SK-N-SH (cell line): ENCODE measurements around the gene LRATD1. TPM values are rescaled to one million over a fixed set of nuclear protein-coding genes. Genes with fewer than 3 reads are reported as not detected.

Source experiments
- CTCF ChIA-PET: fragments of 300-600, 350-600 bp; formaldehyde crosslinking; extraction: SDS; loops from one replicate; lab custom pipeline; 2021; lab: Yijun Ruan, JAX
- POLR2A ChIA-PET: fragments of 350-600 bp; sonication (Branson Sonifier 250); formaldehyde crosslinking; extraction: SDS; loops from one replicate; lab custom pipeline; 2020; ENCODE audit warnings: antibody characterized with exemption, inconsistent platforms; lab: Yijun Ruan, JAX
- DNase-seq: peaks from one replicate; pipeline ENCODE4 v3.0.0; 2012
- H2AFZ ChIP-seq: fragments of 200-600 bp; sonication (generic); 2 replicates; pipeline ENCODE4 v1.8.1; 2016; ENCODE audit warnings: antibody characterized with exemption, mild to moderate bottlenecking, low read depth
- H3F3A ChIP-seq: fragments of 200-600 bp; sonication (generic); replicated peaks from 2 replicates; pipeline ENCODE3; 2016; ENCODE audit warnings: antibody characterized with exemption, mild to moderate bottlenecking; ENCODE audit not compliant: insufficient read depth
- H3K27ac ChIP-seq, 2 experiments: fragments of 200-500 bp in 1 of 2; fragments of 200-600 bp in 1 of 2; sonication (Bioruptor generic) in 1 of 2; sonication (generic), shearing (Covaris generic) in 1 of 2; 2 replicates each; pipeline versions ENCODE4 v1.5.1 to v1.6.1; 2014 to 2016; ENCODE audit warnings: low read depth in 2 of 2, inconsistent platforms in 1 of 2, low read length in 1 of 2, mild to moderate bottlenecking in 1 of 2, mixed read lengths in 1 of 2
- H3K27me3 ChIP-seq: fragments of 200-600 bp; sonication (generic), shearing (Covaris generic); 2 replicates; pipeline ENCODE4 v1.6.1; 2016; ENCODE audit warnings: mixed run types; ENCODE audit not compliant: insufficient read depth
- H3K36me3 ChIP-seq, 2 experiments: fragments of 200-500 bp in 1 of 2; fragments of 200-600 bp in 1 of 2; sonication (Bioruptor generic) in 1 of 2; sonication (generic) in 1 of 2; replicated peaks in 1 of 2; 2 replicates each; pipeline versions ENCODE3 to v1.5.1; 2014 to 2016; ENCODE audit warnings: low read length in 1 of 2, mild to moderate bottlenecking in 1 of 2; ENCODE audit not compliant: insufficient read depth in 2 of 2, control insufficient read depth in 1 of 2
- H3K4me1 ChIP-seq, 2 experiments: fragments of 200-500 bp in 1 of 2; fragments of 200-600 bp in 1 of 2; sonication (Bioruptor generic) in 1 of 2; sonication (generic), shearing (Covaris generic) in 1 of 2; 2 replicates each; pipeline versions ENCODE4 v1.5.1 to v1.6.1; 2014 to 2016; ENCODE audit warnings: low read depth in 1 of 2, low read length in 1 of 2, mixed run types in 1 of 2; ENCODE audit not compliant: insufficient read depth in 2 of 2, control insufficient read depth in 1 of 2
- H3K4me2 ChIP-seq: fragments of 200-600 bp; sonication (generic), shearing (Covaris generic); 2 replicates; pipeline ENCODE4 v1.6.1; 2017; ENCODE audit warnings: mixed run types
- H3K4me3 ChIP-seq, 2 experiments: fragments of 200-500 bp in 1 of 2; fragments of 200-600 bp in 1 of 2; sonication (Bioruptor generic) in 1 of 2; sonication (generic), shearing (Covaris generic) in 1 of 2; 2 replicates each; pipeline versions ENCODE4 v1.5.1 to v1.8.1; 2014 to 2016; ENCODE audit warnings: low read depth in 2 of 2, inconsistent platforms in 1 of 2, low read length in 1 of 2, mild to moderate bottlenecking in 1 of 2, mixed read lengths in 1 of 2, moderate library complexity in 1 of 2
- H3K79me2 ChIP-seq: fragments of 200-600 bp; sonication (generic); 2 replicates; pipeline ENCODE4 v1.8.1; 2017; ENCODE audit warnings: mild to moderate bottlenecking; ENCODE audit not compliant: insufficient read depth
- H3K9ac ChIP-seq: fragments of 200-600 bp; sonication (generic); 2 replicates; pipeline ENCODE4 v1.6.1; 2017; ENCODE audit warnings: mixed run types
- H3K9me2 ChIP-seq: fragments of 200-600 bp; sonication (generic); 2 replicates; pipeline ENCODE4 v1.6.1; 2017; ENCODE audit warnings: mixed run types
- H3K9me3 ChIP-seq: fragments of 200-600 bp; sonication (generic); 2 replicates; pipeline ENCODE4 v1.6.1; 2017; ENCODE audit warnings: mixed run types, mild to moderate bottlenecking, moderate library complexity
- H4K20me1 ChIP-seq: fragments of 200-600 bp; sonication (generic); 2 replicates; pipeline ENCODE4 v1.6.1; 2017; ENCODE audit warnings: mild to moderate bottlenecking, mixed run types; ENCODE audit not compliant: insufficient read depth
- ELF1 ChIP-seq: IDR thresholded peaks from 2 replicates; pipeline ENCODE4 v1.4.0; 2012
- EP300 ChIP-seq, 2 experiments: IDR thresholded peaks; 2 replicates each; pipeline versions ENCODE4 v1.4.0 to v1.6.1; 2012; ENCODE audit warnings: borderline replicate concordance in 1 of 2, low read depth in 1 of 2, low read length in 1 of 2
- FOXJ3 ChIP-seq: sonication (generic); formaldehyde crosslinking; IDR thresholded peaks from 2 replicates; pipeline ENCODE4 v1.5.1; 2020; ENCODE audit warnings: mild to moderate bottlenecking, missing genetic modification reagents
- NFIC ChIP-seq: IDR thresholded peaks from 2 replicates; pipeline ENCODE4 v1.4.0; 2012; ENCODE audit warnings: borderline replicate concordance
- POLR2AphosphoS5 ChIP-seq: IDR thresholded peaks from 2 replicates; pipeline ENCODE4 v1.6.1; 2012; ENCODE audit warnings: low read depth, low read length
- RAD21 ChIP-seq: IDR thresholded peaks from 2 replicates; pipeline ENCODE4 v1.6.1; 2012; ENCODE audit warnings: mild to moderate bottlenecking, low read length
- RCOR1 ChIP-seq: fragments of 150-350 bp; IDR thresholded peaks from 2 replicates; pipeline ENCODE4 v1.6.1; 2017; ENCODE audit warnings: antibody characterized with exemption, low read length
- SMC3 ChIP-seq: IDR thresholded peaks from 2 replicates; pipeline ENCODE4 v1.6.1; 2012; ENCODE audit warnings: low read depth, low read length, improper control_type of control experiment
- TAF1 ChIP-seq: IDR thresholded peaks from 2 replicates; pipeline ENCODE4 v1.6.1; 2012; ENCODE audit warnings: low read depth, mild to moderate bottlenecking, low read length, moderate library complexity, borderline replicate concordance
- WGBS: methylation state at CpG from one replicate; pipeline ENCODE4 v1.1.6; 2017; ENCODE audit warnings: low lambda C conversion rate; 5-methylcytosine and 5-hydroxymethylcytosine counted together
- polyA plus RNA-seq, 3 experiments: library from polyadenylated mRNA; depleted of rRNA; stranded (reverse); fragments of >200 nt; gene quantifications; 2 replicates each; pipeline ENCODE4 v1.2.3, GENCODE V29; 2012
- TF ChIP-seq, protein P1 (sequence below): fragments of 200-600 bp; sonication (generic); IDR thresholded peaks from 2 replicates; pipeline ENCODE4 v1.6.1; 2017; ENCODE audit warnings: antibody characterized with exemption, mild to moderate bottlenecking, moderate library complexity
- TF ChIP-seq, protein P2 (sequence below): IDR thresholded peaks from 2 replicates; pipeline ENCODE4; 2012
- TF ChIP-seq, protein P3 (sequence below): IDR thresholded peaks from 2 replicates; pipeline ENCODE4 v1.4.0; 2012; ENCODE audit warnings: low read depth
- TF ChIP-seq, protein P4 (sequence below): IDR thresholded peaks from 2 replicates; pipeline ENCODE4 v1.4.0; 2012; ENCODE audit warnings: low read depth, borderline replicate concordance
- TF ChIP-seq, protein P5 (sequence below): IDR thresholded peaks from 2 replicates; pipeline ENCODE4 v1.6.1; 2012; ENCODE audit warnings: mild to moderate bottlenecking, low read depth, low read length, moderate library complexity

LRATD1 gene
- polyA plus RNA-seq, 1 of the 3 experiments (the other 2 are of a cell fraction), result 0.84 TPM

DNA sequence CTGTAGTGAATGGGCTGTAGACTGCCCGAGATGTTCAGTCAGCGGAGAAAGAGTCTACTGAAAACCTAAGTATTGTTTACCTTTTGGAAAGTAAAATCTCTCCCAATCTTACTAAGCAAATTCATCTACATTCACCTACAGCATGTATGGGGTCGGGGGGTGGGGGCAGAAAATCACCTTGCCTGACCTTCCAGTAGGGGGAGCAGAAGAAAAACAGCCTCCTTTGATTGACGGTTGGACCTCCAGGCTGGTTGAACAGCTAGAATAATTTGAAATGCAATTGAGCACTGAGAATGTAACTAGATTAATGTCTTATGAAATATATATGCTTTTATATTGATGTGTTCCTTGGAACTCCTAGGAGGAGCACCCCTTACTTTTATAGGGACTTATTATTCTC lies 10.0 kb downstream of the LRATD1 start:
- Histone ChIP-seq H3K9me2 (no peaks in the 10 kb centered on the region), H3K4me3 (no peak overlapping the region), H3K36me3 (no peaks in the 10 kb centered on the region), H3F3A (no peaks in the 10 kb centered on the region), H3K27me3 (no peaks in the 10 kb centered on the region), H3K4me2 (no peak overlapping the region), H3K79me2 (no peaks in the 10 kb centered on the region), H3K9me3 (no peaks in the 10 kb centered on the region), H3K27ac (no peak overlapping the region), H4K20me1 (no peaks in the 10 kb centered on the region), H3K9ac (no peak overlapping the region), H2AFZ (no peak overlapping the region), H3K4me1 (no peaks in the 10 kb centered on the region)
- ChIA-PET CTCF (interaction anchor here (1.7 to 3.0 kb wide), 2 partner anchors 8 to 31 kb away, joined by 3 to 12 read pairs; no protein-coding TSS in a partner anchor), POLR2A (no interaction called here)
- WGBS, result 61% methylated on average over 4 of the region's 4 CpGs
- TF ChIP-seq, protein P1, sequence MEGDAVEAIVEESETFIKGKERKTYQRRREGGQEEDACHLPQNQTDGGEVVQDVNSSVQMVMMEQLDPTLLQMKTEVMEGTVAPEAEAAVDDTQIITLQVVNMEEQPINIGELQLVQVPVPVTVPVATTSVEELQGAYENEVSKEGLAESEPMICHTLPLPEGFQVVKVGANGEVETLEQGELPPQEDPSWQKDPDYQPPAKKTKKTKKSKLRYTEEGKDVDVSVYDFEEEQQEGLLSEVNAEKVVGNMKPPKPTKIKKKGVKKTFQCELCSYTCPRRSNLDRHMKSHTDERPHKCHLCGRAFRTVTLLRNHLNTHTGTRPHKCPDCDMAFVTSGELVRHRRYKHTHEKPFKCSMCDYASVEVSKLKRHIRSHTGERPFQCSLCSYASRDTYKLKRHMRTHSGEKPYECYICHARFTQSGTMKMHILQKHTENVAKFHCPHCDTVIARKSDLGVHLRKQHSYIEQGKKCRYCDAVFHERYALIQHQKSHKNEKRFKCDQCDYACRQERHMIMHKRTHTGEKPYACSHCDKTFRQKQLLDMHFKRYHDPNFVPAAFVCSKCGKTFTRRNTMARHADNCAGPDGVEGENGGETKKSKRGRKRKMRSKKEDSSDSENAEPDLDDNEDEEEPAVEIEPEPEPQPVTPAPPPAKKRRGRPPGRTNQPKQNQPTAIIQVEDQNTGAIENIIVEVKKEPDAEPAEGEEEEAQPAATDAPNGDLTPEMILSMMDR, result peak; percentile 38; the same call in 1 of the 2 replicates
- no peak for TF ChIP-seq EP300 (IDR thresholded peaks at IDR 0.05; ENCODE audit: borderline replicate concordance in 1 of 2, low read depth in 1 of 2, low read length in 1 of 2)
- TF ChIP-seq, protein P2, sequence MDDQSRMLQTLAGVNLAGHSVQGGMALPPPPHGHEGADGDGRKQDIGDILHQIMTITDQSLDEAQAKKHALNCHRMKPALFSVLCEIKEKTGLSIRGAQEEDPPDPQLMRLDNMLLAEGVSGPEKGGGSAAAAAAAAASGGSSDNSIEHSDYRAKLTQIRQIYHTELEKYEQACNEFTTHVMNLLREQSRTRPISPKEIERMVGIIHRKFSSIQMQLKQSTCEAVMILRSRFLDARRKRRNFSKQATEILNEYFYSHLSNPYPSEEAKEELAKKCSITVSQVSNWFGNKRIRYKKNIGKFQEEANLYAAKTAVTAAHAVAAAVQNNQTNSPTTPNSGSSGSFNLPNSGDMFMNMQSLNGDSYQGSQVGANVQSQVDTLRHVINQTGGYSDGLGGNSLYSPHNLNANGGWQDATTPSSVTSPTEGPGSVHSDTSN, result 0 out of 2 replicates have a peak, but pooled peaks have one; percentile 17
- DNase-seq, result no peak

DNA sequence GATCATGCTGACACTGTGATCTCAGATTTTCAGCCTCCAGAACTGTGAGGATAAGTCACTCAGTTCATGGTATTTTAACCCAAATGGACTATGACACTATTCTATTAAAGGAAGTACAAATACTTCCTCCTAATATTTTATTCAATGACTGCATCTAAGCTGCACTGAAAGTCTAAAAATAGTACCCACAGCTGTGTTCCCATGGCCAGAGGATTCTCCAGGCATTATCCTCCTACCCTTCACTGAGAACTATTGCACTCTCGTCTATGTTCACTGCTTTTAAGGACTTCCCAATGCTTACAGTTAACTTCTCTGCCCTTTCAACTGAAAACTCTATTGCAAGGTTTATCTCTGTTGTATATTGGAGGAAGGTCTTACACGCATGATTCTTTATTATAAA lies 15.2 kb downstream of the LRATD1 start:
- ChIA-PET CTCF (no interaction called here), POLR2A (no interaction called here)
- no peak for DNase-seq
- Histone ChIP-seq H3K4me1 (no peaks in the 10 kb centered on the region), H3K9ac (no peak overlapping the region), H3F3A (no peaks in the 10 kb centered on the region), H3K27me3 (no peaks in the 10 kb centered on the region), H3K4me2 (no peak overlapping the region), H3K36me3 (no peaks in the 10 kb centered on the region), H3K79me2 (no peaks in the 10 kb centered on the region), H4K20me1 (no peaks in the 10 kb centered on the region), H3K9me3 (no peaks in the 10 kb centered on the region), H3K4me3 (no peak overlapping the region), H2AFZ (no peak overlapping the region), H3K27ac (no peak overlapping the region), H3K9me2 (no peaks in the 10 kb centered on the region)
- 42% methylated on average over 2 of the region's 2 CpGs for WGBS
- TF ChIP-seq FOXJ3 (CRISPR knock-in tag) (no peak), TAF1 (no peak), NFIC (no peak), RAD21 (no peak), ELF1 (no peak), RCOR1 (no peak), SMC3 (no peak), POLR2AphosphoS5 (no peak)
- TF ChIP-seq, protein P1, result no peak
- TF ChIP-seq, protein P3, sequence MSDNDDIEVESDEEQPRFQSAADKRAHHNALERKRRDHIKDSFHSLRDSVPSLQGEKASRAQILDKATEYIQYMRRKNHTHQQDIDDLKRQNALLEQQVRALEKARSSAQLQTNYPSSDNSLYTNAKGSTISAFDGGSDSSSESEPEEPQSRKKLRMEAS, result no peak
- TF ChIP-seq, protein P4, sequence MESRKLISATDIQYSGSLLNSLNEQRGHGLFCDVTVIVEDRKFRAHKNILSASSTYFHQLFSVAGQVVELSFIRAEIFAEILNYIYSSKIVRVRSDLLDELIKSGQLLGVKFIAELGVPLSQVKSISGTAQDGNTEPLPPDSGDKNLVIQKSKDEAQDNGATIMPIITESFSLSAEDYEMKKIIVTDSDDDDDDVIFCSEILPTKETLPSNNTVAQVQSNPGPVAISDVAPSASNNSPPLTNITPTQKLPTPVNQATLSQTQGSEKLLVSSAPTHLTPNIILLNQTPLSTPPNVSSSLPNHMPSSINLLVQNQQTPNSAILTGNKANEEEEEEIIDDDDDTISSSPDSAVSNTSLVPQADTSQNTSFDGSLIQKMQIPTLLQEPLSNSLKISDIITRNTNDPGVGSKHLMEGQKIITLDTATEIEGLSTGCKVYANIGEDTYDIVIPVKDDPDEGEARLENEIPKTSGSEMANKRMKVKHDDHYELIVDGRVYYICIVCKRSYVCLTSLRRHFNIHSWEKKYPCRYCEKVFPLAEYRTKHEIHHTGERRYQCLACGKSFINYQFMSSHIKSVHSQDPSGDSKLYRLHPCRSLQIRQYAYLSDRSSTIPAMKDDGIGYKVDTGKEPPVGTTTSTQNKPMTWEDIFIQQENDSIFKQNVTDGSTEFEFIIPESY, result no peak
- TF ChIP-seq, protein P5, sequence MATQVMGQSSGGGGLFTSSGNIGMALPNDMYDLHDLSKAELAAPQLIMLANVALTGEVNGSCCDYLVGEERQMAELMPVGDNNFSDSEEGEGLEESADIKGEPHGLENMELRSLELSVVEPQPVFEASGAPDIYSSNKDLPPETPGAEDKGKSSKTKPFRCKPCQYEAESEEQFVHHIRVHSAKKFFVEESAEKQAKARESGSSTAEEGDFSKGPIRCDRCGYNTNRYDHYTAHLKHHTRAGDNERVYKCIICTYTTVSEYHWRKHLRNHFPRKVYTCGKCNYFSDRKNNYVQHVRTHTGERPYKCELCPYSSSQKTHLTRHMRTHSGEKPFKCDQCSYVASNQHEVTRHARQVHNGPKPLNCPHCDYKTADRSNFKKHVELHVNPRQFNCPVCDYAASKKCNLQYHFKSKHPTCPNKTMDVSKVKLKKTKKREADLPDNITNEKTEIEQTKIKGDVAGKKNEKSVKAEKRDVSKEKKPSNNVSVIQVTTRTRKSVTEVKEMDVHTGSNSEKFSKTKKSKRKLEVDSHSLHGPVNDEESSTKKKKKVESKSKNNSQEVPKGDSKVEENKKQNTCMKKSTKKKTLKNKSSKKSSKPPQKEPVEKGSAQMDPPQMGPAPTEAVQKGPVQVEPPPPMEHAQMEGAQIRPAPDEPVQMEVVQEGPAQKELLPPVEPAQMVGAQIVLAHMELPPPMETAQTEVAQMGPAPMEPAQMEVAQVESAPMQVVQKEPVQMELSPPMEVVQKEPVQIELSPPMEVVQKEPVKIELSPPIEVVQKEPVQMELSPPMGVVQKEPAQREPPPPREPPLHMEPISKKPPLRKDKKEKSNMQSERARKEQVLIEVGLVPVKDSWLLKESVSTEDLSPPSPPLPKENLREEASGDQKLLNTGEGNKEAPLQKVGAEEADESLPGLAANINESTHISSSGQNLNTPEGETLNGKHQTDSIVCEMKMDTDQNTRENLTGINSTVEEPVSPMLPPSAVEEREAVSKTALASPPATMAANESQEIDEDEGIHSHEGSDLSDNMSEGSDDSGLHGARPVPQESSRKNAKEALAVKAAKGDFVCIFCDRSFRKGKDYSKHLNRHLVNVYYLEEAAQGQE, result no peak
- TF ChIP-seq, protein P2, result no peak
